Measurements from ENCODE around the gene PRPF19.

Gene PRPF19

GRCh38 chr11:60855726-60856633, 50.4 kb downstream of the PRPF19 start, which contains the start of gene PTGDR2:
Gene PTGDR2, minus strand, starts transcription at chr11:60855950. Its CDS starts 2,228 bp downstream, at chr11:60853722.
- no peak for DNase-seq

- DNase-seq: no peak
These were observed 51.3 kb downstream of the PRPF19 start for GRCh38 chr11:60854847-60855725.

DNA sequence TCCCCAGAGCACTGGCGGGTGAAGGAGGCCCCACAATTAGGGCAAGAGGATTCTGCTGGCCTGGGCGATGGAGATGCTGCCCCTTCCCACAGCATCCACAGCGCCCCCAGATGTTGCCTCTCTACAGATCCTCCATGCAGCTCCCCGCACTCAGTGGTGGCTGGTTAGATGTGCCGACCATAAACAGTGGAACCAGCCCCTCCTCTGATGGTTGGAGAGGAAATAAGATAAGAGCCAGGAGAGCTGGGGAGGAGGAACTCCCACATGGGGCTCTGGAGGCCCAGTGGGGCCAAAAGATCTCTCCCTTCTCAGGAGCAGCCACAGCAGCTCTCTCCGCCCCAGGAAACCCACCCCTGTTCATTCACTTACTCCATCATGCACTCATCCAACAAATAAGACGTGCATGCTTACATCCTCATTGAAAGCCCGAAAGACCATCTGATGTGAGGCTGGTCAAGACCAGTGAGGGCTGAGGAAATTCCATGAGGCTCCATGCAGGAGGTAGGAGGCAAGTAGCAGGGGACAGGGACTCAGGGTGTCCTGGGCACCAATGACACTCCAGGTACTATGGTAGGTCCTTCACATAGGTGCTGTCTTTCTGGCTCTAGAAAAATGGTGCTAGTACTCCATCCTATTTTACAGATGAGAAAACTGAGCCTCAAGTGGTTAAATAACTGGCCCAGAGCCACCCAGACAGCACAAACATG, 52.1 kb downstream of the PRPF19 start:
- DNase-seq: no peak

DNA sequence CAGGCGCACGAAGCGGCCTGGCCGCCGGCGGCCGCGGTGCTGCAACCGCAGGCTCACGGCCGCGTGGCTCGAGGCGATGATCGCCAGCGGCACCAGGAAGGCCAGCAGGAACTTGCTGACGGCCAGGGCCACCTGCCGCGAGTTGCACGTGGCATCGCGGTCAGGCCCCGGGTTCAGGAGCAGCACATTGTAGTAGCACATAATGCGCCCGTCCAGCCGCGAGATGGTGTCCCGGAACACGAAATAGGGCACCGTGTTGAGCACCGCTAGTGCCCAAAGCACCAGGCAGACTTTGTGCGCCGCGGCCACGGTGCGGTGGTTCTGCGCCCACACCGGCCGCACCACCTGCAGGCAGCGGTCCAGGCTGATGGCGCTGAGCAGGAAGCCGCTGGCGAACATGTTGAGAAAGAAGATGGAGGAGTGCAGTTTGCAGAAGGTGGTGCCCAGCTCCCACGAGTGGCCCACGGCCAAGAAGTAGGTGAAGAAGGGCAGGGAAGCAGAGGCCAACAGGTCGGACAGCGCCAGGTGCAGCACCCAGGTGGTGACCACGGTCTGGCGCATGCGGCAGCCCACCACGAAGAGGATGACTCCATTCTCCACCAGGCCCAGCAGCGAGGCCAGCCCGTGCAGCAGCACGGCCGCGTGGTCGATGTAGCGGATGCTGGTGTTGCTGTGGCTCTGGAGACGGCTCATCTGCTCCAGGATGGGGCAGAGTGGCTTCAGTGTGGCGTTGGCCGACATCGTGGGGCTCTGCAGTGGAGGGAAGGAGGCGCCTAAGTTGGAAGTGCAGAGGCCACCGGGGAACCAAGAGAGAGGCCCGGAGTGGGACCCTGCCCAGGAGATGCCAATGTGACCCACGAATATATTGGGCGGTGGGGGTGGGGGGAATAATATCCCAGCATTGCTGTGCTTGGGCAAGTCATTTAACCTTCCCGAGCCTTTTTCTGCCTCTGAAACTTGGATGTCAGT, 53.1 kb downstream of the PRPF19 start:
- DNase-seq: no peak

DNA sequence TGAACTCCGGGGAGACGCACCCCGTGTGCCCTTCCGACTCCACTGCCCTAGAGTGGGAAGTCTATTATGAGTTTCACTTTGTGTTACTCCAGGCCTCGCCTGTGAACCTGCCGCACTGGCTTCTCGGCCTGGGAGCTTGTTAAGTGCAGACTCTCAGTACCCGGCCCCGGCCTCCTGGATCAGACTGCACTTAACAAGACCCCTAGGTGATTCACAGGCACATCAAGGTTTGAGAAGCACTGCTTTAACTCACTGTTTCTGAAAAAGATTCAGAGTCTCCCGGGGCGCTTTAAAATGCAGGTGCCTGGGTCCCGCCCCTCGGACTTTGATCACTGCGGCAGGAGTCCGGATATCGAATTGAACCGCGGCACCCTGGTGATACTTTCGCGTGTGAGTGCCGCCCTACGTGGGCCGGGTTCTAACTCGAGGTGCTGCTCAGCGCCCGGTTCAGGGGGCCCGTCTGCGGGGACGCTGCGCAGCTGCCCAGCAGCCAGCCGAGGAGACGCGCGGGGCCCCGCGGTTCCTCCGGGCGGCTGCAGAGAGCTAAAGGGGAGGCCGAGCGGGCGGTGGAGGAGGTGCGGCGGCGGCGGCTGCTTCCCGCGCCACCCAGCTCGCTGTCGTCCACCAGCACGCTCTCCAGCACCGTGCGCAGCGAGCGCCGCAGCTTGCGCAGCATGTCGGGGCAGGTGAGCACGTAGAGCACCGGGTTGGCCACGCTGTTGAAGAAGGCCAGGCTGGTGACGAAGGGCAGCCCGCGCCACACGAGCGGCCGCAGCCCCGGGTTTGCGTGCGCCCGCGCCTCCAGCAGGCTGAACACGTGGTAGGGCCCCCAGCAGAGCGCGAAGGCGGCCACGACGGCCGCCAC, 54.0 kb downstream of the PRPF19 start:
- DNase-seq: no peak

GRCh38 chr11:60851327-60852104, 54.9 kb downstream of the PRPF19 start:
- no peak for DNase-seq

GRCh38 chr11:60849641-60850520, 56.5 kb downstream of the PRPF19 start:
- DNase-seq: no peak

DNA sequence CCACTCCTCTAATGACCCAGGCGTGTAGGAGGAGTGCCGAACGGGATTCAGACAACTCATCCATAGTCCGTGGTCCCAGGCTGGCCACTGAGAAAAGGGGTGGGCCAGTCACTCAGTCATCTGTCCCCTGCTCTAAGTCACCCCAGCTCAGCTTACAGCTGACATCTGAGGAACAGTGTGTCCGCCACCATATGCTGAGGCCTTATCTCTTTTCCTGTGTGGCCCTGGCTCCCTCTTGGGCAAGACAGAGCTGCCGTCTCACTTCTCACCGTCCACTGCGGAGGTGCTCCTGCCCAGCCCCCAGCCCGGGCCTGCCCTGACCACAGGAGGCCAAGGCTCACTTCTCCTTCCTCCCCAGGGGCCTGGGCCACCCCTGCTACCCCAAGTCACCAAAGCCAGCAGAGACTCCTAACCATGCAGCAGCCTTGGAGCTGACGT, 57.7 kb downstream of the PRPF19 start:
- no peak for DNase-seq

DNA sequence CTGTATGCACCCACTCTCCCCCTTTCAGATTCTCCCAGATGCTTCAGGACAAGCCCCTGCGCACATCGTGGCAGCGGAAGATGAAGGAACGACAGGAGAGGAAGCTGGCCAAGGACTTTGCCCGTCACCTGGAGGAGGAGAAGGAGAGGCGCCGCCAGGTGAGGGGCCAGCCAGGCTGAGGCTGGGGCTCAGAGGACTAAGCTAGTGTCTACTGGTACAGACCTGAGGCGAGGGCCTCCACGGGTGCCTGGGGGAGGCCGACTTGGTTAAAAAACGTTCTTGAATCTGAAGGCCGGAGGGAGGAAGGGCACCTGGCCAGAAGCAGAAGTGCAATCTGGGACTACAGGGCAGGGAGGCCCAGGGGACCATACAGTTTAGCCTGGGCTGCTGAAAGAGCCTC, 58.5 kb downstream of the PRPF19 start:
- no peak for DNase-seq

DNA sequence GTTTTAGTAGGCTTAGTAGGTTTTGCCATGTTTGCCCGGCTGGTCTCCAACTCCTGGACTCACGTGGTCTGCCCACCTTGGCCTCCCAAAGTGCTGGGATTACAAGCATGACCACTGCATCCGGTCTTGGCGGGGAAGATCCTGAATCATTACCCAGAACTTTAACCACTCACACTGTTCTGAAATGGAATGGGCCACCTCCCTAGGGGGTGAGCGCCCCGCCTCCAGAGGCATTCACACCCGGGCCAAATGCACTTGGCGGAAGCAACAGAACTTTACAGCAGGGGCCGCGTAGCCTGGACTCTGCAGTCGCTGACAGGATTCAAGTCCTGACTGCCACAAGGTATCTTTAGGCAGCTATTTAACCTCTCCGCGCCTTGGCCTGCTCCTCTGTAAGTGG, 59.1 kb downstream of the PRPF19 start:
- no peak for DNase-seq

DNA sequence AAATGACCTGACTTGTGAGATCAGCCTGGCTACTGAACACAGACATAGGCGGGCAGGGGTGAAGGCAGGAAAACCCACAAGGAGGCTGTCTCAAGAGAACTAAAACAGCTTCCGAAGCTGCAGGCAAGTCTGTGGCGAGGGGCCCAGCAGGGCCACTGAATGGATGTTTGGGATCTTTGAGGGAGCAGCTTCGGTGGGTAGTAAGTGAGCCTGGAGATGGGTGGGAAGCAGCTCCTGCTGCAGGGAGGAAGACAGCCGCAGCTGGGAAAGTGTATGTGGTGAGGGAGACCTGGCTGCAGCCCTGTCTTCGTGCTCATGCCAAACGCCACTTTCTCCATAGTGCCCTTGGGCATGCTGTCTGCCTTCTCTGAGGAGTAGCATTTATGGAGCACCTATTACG, 61.0 kb downstream of the PRPF19 start:
- no peak for DNase-seq

GRCh38 chr11:60844870-60845221, 61.5 kb downstream of the PRPF19 start:
- no peak for DNase-seq

- DNase-seq: no peak
These were observed 62.1 kb downstream of the PRPF19 start for GRCh38 chr11:60844045-60844869.

GRCh38 chr11:60842668-60843600, 63.5 kb downstream of the PRPF19 start:
- no peak for DNase-seq

DNA sequence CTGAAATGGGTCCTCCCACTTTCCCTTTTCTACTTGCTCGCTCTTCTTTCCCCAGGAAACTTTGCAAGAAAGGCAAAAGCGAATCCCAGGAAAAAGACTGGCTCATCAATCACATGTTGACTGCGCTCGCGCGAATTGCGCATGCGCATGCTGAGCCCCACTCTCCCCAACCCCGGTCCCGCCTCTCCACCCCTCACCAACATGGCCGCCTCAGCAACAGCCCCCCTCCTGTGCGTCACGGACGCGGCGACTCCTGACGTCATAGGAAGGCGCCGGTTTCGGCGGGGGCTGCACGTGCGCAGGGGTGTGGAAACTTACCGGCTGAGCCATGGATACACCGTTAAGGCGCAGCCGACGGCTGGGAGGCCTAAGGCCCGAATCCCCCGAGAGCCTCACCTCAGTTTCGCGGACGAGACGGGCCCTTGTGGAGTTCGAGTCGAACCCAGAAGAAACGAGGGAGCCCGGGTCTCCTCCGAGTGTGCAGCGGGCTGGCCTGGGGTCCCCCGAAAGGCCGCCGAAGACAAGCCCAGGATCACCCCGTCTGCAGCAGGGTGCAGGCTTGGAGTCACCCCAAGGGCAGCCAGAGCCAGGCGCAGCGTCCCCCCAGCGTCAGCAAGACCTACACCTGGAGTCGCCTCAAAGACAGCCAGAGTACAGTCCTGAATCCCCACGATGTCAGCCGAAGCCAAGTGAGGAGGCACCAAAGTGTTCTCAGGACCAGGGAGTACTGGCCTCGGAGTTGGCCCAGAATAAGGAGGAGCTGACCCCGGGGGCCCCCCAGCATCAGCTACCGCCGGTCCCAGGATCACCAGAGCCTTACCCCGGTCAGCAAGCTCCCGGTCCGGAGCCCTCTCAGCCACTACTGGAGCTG, 64.4 kb downstream of the PRPF19 start, which contains the start of gene CCDC86:
Gene CCDC86, plus strand, starts transcription at position 317 of the 871 bp plus-strand sequence. Its CDS starts 12 bp downstream, at position 329.
- peak; percentile 82 to 97 for DNase-seq
